Mucosa of rectum (tissue), 2 donors: ENCODE data around the gene COL23A1.

Source experiments
- H3K27ac ChIP-seq, 2 donors: one replicate each; pipeline ENCODE4 v1.7.0; 2013; ENCODE audit warnings: inconsistent platforms in 2 of 2, low read depth in 2 of 2, low read length in 2 of 2
- H3K27me3 ChIP-seq, 2 donors: one replicate each; pipeline ENCODE4 v1.7.0; 2013; ENCODE audit warnings: low read length in 2 of 2; ENCODE audit not compliant: control insufficient read depth in 2 of 2, insufficient read depth in 2 of 2
- H3K36me3 ChIP-seq, 2 donors: one replicate each; pipeline ENCODE4 v1.7.0; 2013; ENCODE audit warnings: low read length in 2 of 2; ENCODE audit not compliant: control insufficient read depth in 2 of 2, insufficient read depth in 2 of 2
- H3K4me1 ChIP-seq, 2 donors: one replicate each; pipeline ENCODE4 v1.7.0; 2013; ENCODE audit warnings: low read length in 2 of 2, mild to moderate bottlenecking in 1 of 2; ENCODE audit not compliant: control insufficient read depth in 2 of 2, insufficient read depth in 2 of 2
- H3K4me3 ChIP-seq, 2 donors: one replicate each; pipeline ENCODE4 v1.7.0; 2013; ENCODE audit warnings: low read length in 2 of 2
- H3K9ac ChIP-seq, 2 donors: one replicate each; pipeline ENCODE4 v1.7.0; 2013; ENCODE audit warnings: low read length in 2 of 2, low read depth in 1 of 2, mild to moderate bottlenecking in 1 of 2
- H3K9me3 ChIP-seq, 2 donors: one replicate each; pipeline ENCODE4 v1.7.0; 2013; ENCODE audit warnings: low read length in 2 of 2; ENCODE audit not compliant: control insufficient read depth in 2 of 2
- donor health status: healthy.
- donor health status: Normal muscosa, but diverticular disease.

The COL23A1 gene

GRCh38 chr5:178347956-178348355 is 242.2 kb downstream of the COL23A1 start:
- Histone ChIP-seq H3K27ac (no peak overlapping the region), H3K36me3 (no peaks in the 10 kb centered on the region), H3K9me3 (no peaks in the 10 kb centered on the region), H3K4me1 (no peaks in the 10 kb centered on the region), H3K4me3 (no peak overlapping the region), H3K9ac (no peak overlapping the region), H3K27me3 (no peaks in the 10 kb centered on the region)

GRCh38 chr5:178346607-178347334 is 243.4 kb downstream of the COL23A1 start:
- Histone ChIP-seq H3K4me3 (no peak overlapping the region), H3K27ac (no peak overlapping the region), H3K27me3 (peaks cover 0 to 2% of the 10 kb centered on the region in 2 donors), H3K36me3 (no peaks in the 10 kb centered on the region), H3K9ac (no peak overlapping the region), H3K9me3 (no peaks in the 10 kb centered on the region), H3K4me1 (no peaks in the 10 kb centered on the region)

GRCh38 chr5:178343306-178343705 is 246.9 kb downstream of the COL23A1 start:
- Histone ChIP-seq H3K27ac (no peak overlapping the region), H3K4me3 (no peak overlapping the region), H3K9ac (no peak overlapping the region), H3K9me3 (no peaks in the 10 kb centered on the region), H3K4me1 (no peaks in the 10 kb centered on the region), H3K27me3 (peaks cover 0 to 2% of the 10 kb centered on the region in 2 donors), H3K36me3 (no peaks in the 10 kb centered on the region)

- Histone ChIP-seq H3K4me3 (no peak overlapping the region), H3K9ac (no peak overlapping the region), H3K9me3 (no peaks in the 10 kb centered on the region), H3K36me3 (no peaks in the 10 kb centered on the region), H3K27ac (no peak overlapping the region), H3K27me3 (peaks cover 0 to 2% of the 10 kb centered on the region in 2 donors), H3K4me1 (no peaks in the 10 kb centered on the region)
Observed at GRCh38 chr5:178341851-178342140, 248.4 kb downstream of the COL23A1 start.

GRCh38 chr5:178341091-178341850 is 248.9 kb downstream of the COL23A1 start:
- Histone ChIP-seq H3K27ac (no peak overlapping the region), H3K27me3 (peaks cover 0 to 2% of the 10 kb centered on the region in 2 donors), H3K4me3 (no peak overlapping the region), H3K9ac (no peak overlapping the region), H3K9me3 (no peaks in the 10 kb centered on the region), H3K36me3 (no peaks in the 10 kb centered on the region), H3K4me1 (no peaks in the 10 kb centered on the region)

GRCh38 chr5:178340637-178341036 is 249.6 kb downstream of the COL23A1 start:
- Histone ChIP-seq H3K27me3 (peaks cover 0 to 2% of the 10 kb centered on the region in 2 donors), H3K36me3 (no peaks in the 10 kb centered on the region), H3K27ac (no peak overlapping the region), H3K4me1 (no peaks in the 10 kb centered on the region), H3K9ac (no peak overlapping the region), H3K9me3 (no peaks in the 10 kb centered on the region), H3K4me3 (no peak overlapping the region)

- Histone ChIP-seq H3K9me3 (no peaks in the 10 kb centered on the region), H3K9ac (no peak overlapping the region)
Observed at GRCh38 chr5:178340187-178340586, 250.0 kb downstream of the COL23A1 start.

GRCh38 chr5:178339272-178339671 is 250.9 kb downstream of the COL23A1 start:
- H3K4me1 ChIP-seq = no peaks in the 10 kb centered on the region
- no peaks in the 10 kb centered on the region for H3K36me3 ChIP-seq
- H3K4me3 ChIP-seq = no peak overlapping the region
- no peak overlapping the region for H3K27ac ChIP-seq
- no peak overlapping the region for H3K9ac ChIP-seq
- peaks cover 0 to 2% of the 10 kb centered on the region in 2 donors for H3K27me3 ChIP-seq
- no peaks in the 10 kb centered on the region for H3K9me3 ChIP-seq

More at GRCh38 chr5:178340187-178340586, 250.0 kb downstream of the COL23A1 start:
- H3K4me1 ChIP-seq = no peaks in the 10 kb centered on the region
- peaks cover 0 to 2% of the 10 kb centered on the region in 2 donors for H3K27me3 ChIP-seq
- H3K4me3 ChIP-seq = no peak overlapping the region
- no peaks in the 10 kb centered on the region for H3K36me3 ChIP-seq
- H3K27ac ChIP-seq = no peak overlapping the region

GRCh38 chr5:178338750-178339144 is 251.4 kb downstream of the COL23A1 start:
- H3K4me3 ChIP-seq = no peak overlapping the region
- no peaks in the 10 kb centered on the region for H3K4me1 ChIP-seq
- peaks cover 0 to 2% of the 10 kb centered on the region in 2 donors for H3K27me3 ChIP-seq
- H3K9me3 ChIP-seq = no peaks in the 10 kb centered on the region
- no peak overlapping the region for H3K9ac ChIP-seq
- no peak overlapping the region for H3K27ac ChIP-seq
- no peaks in the 10 kb centered on the region for H3K36me3 ChIP-seq

GRCh38 chr5:178338126-178338749 is 252.0 kb downstream of the COL23A1 start:
- Histone ChIP-seq H3K4me1 (no peaks in the 10 kb centered on the region), H3K4me3 (no peak overlapping the region), H3K27ac (no peak overlapping the region), H3K36me3 (no peaks in the 10 kb centered on the region), H3K9me3 (no peaks in the 10 kb centered on the region), H3K27me3 (peaks cover 0 to 2% of the 10 kb centered on the region in 2 donors), H3K9ac (no peak overlapping the region)
